OCI-LY3 (cell line): ENCODE data around the gene TNC.

Experiments used
- CTCF ChIP-seq: fragments of 200-600, 300-600 bp; sonication (generic); IDR thresholded peaks from 2 replicates; pipeline ENCODE4 v1.5.1; 2014; ENCODE audit warnings: antibody characterized with exemption, low read length, low read depth
- EZH2phosphoT487 ChIP-seq: fragments of 200-600 bp; shearing (Covaris generic); IDR thresholded peaks from 2 replicates; pipeline ENCODE4 v1.6.1; 2018; ENCODE audit warnings: antibody characterized with exemption, mixed run types, low read depth

- TF ChIP-seq CTCF (no peak), EZH2phosphoT487 (no peak)
Observed at GRCh38 chr9:115162946-115163345, 45.0 kb upstream of the TNC start.
